OCI-LY1 (cell line): ENCODE measurements around the gene ATG9B.

Source experiments
- H2AFZ ChIP-seq: fragments of 200-600 bp; sonication (generic), shearing (Covaris generic); 2 replicates; pipeline ENCODE4 v1.6.0; 2014; ENCODE audit warnings: antibody characterized with exemption, mild to moderate bottlenecking, low read length
- H3F3A ChIP-seq: fragments of 200-600 bp; sonication (generic), shearing (Covaris generic); 2 replicates; pipeline ENCODE4 v1.6.0; 2014; ENCODE audit warnings: mild to moderate bottlenecking, antibody characterized with exemption, low read length, moderate library complexity; ENCODE audit not compliant: insufficient read depth
- H3K27ac ChIP-seq: fragments of 200-600 bp; sonication (generic); 2 replicates; pipeline ENCODE4 v1.5.1; 2014; ENCODE audit warnings: low read length, mixed run types, mild to moderate bottlenecking, low read depth; ENCODE audit not compliant: poor library complexity, severe bottlenecking
- H3K27me3 ChIP-seq: fragments of 200-600 bp; sonication (generic); 2 replicates; pipeline ENCODE4 v1.6.0; 2014; ENCODE audit warnings: antibody characterized with exemption, mild to moderate bottlenecking, low read length, moderate library complexity; ENCODE audit not compliant: insufficient read depth
- H3K36me3 ChIP-seq: fragments of 200-600 bp; sonication (generic); 2 replicates; pipeline ENCODE4 v1.6.1; 2014; ENCODE audit warnings: mild to moderate bottlenecking, antibody characterized with exemption, low read length, moderate library complexity, mixed read lengths; ENCODE audit not compliant: insufficient read depth
- H3K4me1 ChIP-seq: fragments of 200-600 bp; sonication (generic); 2 replicates; pipeline ENCODE4 v1.5.1; 2014; ENCODE audit warnings: mild to moderate bottlenecking, low read length, moderate library complexity; ENCODE audit not compliant: insufficient read depth, severe bottlenecking
- H3K4me2 ChIP-seq: fragments of 200-600 bp; sonication (generic), shearing (Covaris generic); 2 replicates; pipeline ENCODE4 v1.6.1; 2014; ENCODE audit warnings: low read length
- H3K4me3 ChIP-seq: fragments of 200-600 bp; sonication (generic); 2 replicates; pipeline ENCODE4 v1.5.1; 2014; ENCODE audit warnings: low read length, low read depth, mild to moderate bottlenecking, mixed read lengths; ENCODE audit not compliant: poor library complexity, severe bottlenecking
- H3K79me2 ChIP-seq: fragments of 200-600 bp; shearing (Covaris generic); 2 replicates; pipeline ENCODE4 v1.6.1; 2016; ENCODE audit warnings: mixed run types, low read length, mixed read lengths; ENCODE audit not compliant: insufficient read depth
- H3K9ac ChIP-seq: fragments of 200-600 bp; sonication (generic), shearing (Covaris generic); 2 replicates; pipeline ENCODE4 v1.6.1; 2014; ENCODE audit warnings: mild to moderate bottlenecking, low read length, mixed read lengths
- H3K9me2 ChIP-seq: fragments of 200-600 bp; sonication (generic), shearing (Covaris generic); 2 replicates; pipeline ENCODE4 v1.6.1; 2014; ENCODE audit warnings: low read depth, mild to moderate bottlenecking, low read length, mixed read lengths
- H3K9me3 ChIP-seq: fragments of 200-600 bp; shearing (Covaris generic); 2 replicates; pipeline ENCODE4 v1.6.1; 2014; ENCODE audit warnings: low read length, mixed read lengths
- H4K20me1 ChIP-seq: fragments of 200-600 bp; sonication (generic), shearing (Covaris generic); 2 replicates; pipeline ENCODE4 v1.6.0; 2016; ENCODE audit warnings: mild to moderate bottlenecking, low read length; ENCODE audit not compliant: insufficient read depth
- EZH2 ChIP-seq: fragments of 200-600 bp; sonication (generic), shearing (Covaris generic); IDR thresholded peaks from 2 replicates; pipeline ENCODE4 v1.8.0; 2017; ENCODE audit warnings: borderline replicate concordance, mixed run types, mild to moderate bottlenecking, antibody characterized with exemption, low read length, moderate library complexity, mixed read lengths
- TF ChIP-seq, protein P1 (sequence below): fragments of 200-600 bp; sonication (generic), shearing (Covaris generic); IDR thresholded peaks from 2 replicates; pipeline ENCODE4 v1.5.1; 2017; ENCODE audit warnings: mild to moderate bottlenecking, antibody characterized with exemption, low read length, moderate library complexity, mixed read lengths

The ATG9B gene

GRCh38 chr7:150994838-150995510 is 29.3 kb downstream of the ATG9B start:
- no peaks in the 10 kb centered on the region for H4K20me1 ChIP-seq
- H3F3A ChIP-seq: no peaks in the 10 kb centered on the region
- H3K9ac ChIP-seq: no peak overlapping the region
- no peaks in the 10 kb centered on the region for H3K79me2 ChIP-seq
- no peaks in the 10 kb centered on the region for H3K9me2 ChIP-seq
- no peak overlapping the region for H3K27ac ChIP-seq
- peaks cover 3% of the 10 kb centered on the region; the same call in 1 of the 2 replicates for H3K9me3 ChIP-seq
- H3K4me3 ChIP-seq: no peak overlapping the region
- TF ChIP-seq, protein P1, sequence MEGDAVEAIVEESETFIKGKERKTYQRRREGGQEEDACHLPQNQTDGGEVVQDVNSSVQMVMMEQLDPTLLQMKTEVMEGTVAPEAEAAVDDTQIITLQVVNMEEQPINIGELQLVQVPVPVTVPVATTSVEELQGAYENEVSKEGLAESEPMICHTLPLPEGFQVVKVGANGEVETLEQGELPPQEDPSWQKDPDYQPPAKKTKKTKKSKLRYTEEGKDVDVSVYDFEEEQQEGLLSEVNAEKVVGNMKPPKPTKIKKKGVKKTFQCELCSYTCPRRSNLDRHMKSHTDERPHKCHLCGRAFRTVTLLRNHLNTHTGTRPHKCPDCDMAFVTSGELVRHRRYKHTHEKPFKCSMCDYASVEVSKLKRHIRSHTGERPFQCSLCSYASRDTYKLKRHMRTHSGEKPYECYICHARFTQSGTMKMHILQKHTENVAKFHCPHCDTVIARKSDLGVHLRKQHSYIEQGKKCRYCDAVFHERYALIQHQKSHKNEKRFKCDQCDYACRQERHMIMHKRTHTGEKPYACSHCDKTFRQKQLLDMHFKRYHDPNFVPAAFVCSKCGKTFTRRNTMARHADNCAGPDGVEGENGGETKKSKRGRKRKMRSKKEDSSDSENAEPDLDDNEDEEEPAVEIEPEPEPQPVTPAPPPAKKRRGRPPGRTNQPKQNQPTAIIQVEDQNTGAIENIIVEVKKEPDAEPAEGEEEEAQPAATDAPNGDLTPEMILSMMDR: no peak
- no peak for TF ChIP-seq EZH2
- H3K36me3 ChIP-seq: no peaks in the 10 kb centered on the region; the same call in 1 of the 2 replicates
- H3K27me3 ChIP-seq: peaks cover 16% of the 10 kb centered on the region; the same call in 1 of the 2 replicates
- no peak overlapping the region for H3K4me2 ChIP-seq
- no peak overlapping the region for H2AFZ ChIP-seq
- peaks cover 5% of the 10 kb centered on the region for H3K4me1 ChIP-seq

GRCh38 chr7:150994141-150994837 is 30.0 kb downstream of the ATG9B start:
- Histone ChIP-seq H3K4me2 (no peak overlapping the region), H3K4me1 (peaks cover 5% of the 10 kb centered on the region), H3K79me2 (no peaks in the 10 kb centered on the region), H4K20me1 (no peaks in the 10 kb centered on the region), H3K4me3 (no peak overlapping the region), H3F3A (no peaks in the 10 kb centered on the region), H3K27ac (no peak overlapping the region), H3K9me2 (no peaks in the 10 kb centered on the region), H3K9me3 (peaks cover 4% of the 10 kb centered on the region; the same call in 1 of the 2 replicates), H3K36me3 (no peaks in the 10 kb centered on the region; the same call in 1 of the 2 replicates), H3K27me3 (peaks cover 21% of the 10 kb centered on the region; the same call in 1 of the 2 replicates), H3K9ac (no peak overlapping the region), H2AFZ (no peak overlapping the region)
- TF ChIP-seq EZH2: no peak
- TF ChIP-seq, protein P1: no peak

- Histone ChIP-seq H3F3A (no peaks in the 10 kb centered on the region), H3K4me3 (no peak overlapping the region), H3K36me3 (no peaks in the 10 kb centered on the region; the same call in 1 of the 2 replicates), H3K9me2 (no peaks in the 10 kb centered on the region), H4K20me1 (no peaks in the 10 kb centered on the region), H3K4me1 (peaks cover 5% of the 10 kb centered on the region), H3K9me3 (peaks cover 4% of the 10 kb centered on the region; the same call in 1 of the 2 replicates), H3K27me3 (peaks cover 21% of the 10 kb centered on the region; the same call in 1 of the 2 replicates), H3K4me2 (no peak overlapping the region), H2AFZ (no peak overlapping the region), H3K79me2 (no peaks in the 10 kb centered on the region), H3K27ac (no peak overlapping the region), H3K9ac (no peak overlapping the region)
- TF ChIP-seq, protein P1: no peak
- TF ChIP-seq EZH2: no peak
These were observed 30.8 kb downstream of the ATG9B start for GRCh38 chr7:150993511-150993910.
